GM06990 (cell line): ENCODE data around the gene DLEU7.

Experiments used
- DNase-seq: peaks from one replicate; pipeline ENCODE4 v3.0.0-alpha.2; 2011; ENCODE audit not compliant: insufficient read length; ENCODE audit errors: extremely low read depth
- H3K27me3 ChIP-seq: replicated peaks from 2 replicates; pipeline ENCODE4 v1.6.0; 2011; ENCODE audit warnings: low read length; ENCODE audit not compliant: control insufficient read depth, insufficient read depth
- H3K36me3 ChIP-seq: 2 replicates; pipeline ENCODE4 v1.5.1; 2011; ENCODE audit warnings: low read length; ENCODE audit not compliant: control insufficient read depth, insufficient read depth
- H3K4me3 ChIP-seq: replicated peaks from 2 replicates; pipeline ENCODE4 v1.5.1; 2011; ENCODE audit warnings: low read depth, mild to moderate bottlenecking, control low read depth, low read length
- CTCF ChIP-seq: IDR thresholded peaks from 2 replicates; pipeline ENCODE4 v1.5.1; 2011; ENCODE audit warnings: low read length, control low read depth, mild to moderate bottlenecking, inconsistent platforms; ENCODE audit not compliant: insufficient read depth, poor library complexity, severe bottlenecking

Gene DLEU7

DNA sequence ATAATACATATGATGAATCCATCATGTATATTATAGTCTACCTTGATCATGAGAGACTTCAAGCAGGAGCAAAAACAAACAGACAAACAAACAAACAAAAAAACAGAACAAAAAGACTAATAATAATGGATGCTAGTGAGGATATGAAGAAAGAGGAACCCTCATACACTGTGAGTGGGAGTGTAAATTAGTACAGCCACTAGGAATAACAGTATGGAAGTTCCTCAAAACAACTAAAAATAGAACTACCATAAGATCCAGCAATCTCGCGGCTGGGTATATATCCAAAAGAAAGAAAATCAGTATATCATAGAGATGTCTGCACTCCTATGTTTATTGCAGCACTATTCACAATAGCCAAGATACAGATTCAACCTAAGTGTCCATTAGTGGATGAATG lies 7.0 kb upstream of the DLEU7 start:
- H3K4me3 ChIP-seq = no peak overlapping the region
- H3K36me3 ChIP-seq = no peaks in the 10 kb centered on the region
- no peak for DNase-seq
- H3K27me3 ChIP-seq = no peaks in the 10 kb centered on the region; the same call in 1 of the 2 replicates
- TF ChIP-seq CTCF = no peak

- H3K4me3 ChIP-seq = no peak overlapping the region
- no peak for TF ChIP-seq CTCF
- DNase-seq = no peak
- H3K27me3 ChIP-seq = no peaks in the 10 kb centered on the region; the same call in 1 of the 2 replicates
- no peaks in the 10 kb centered on the region for H3K36me3 ChIP-seq
Measured at GRCh38 chr13:50847501-50847900, 4.0 kb upstream of the DLEU7 start.

DNA sequence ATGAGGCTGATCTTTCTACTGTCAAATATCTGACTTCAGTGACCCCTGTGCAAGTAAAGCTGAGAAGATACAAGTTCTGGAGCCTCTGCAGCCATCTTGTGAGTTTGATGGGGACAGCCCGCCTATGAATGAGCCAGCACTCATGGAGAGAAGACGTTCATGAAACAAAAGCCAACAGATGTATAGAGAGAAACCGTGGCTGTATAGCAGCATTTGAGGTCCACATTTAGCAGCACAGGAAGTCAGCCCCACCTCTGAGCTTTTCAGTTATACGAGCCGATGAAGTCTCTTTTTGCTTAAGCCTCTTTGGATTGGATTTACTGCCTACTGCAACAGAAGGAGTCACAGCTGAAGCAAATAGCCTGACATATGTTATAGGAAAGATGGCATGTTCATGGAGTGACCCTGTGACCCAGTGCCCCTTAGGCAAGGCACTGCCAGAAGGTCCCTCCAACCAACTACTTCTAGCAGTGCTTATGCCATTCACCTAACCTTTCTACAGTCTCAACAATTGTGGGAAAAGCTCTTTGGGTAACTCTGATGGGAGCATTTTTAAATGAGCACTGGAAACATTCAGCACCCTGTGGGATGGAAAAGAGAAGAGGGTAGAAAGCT lies 3.5 kb upstream of the DLEU7 start:
- no peak for TF ChIP-seq CTCF
- no peaks in the 10 kb centered on the region; the same call in 1 of the 2 replicates for H3K27me3 ChIP-seq
- DNase-seq = no peak
- H3K4me3 ChIP-seq = no peak overlapping the region
- H3K36me3 ChIP-seq = no peaks in the 10 kb centered on the region

DNA sequence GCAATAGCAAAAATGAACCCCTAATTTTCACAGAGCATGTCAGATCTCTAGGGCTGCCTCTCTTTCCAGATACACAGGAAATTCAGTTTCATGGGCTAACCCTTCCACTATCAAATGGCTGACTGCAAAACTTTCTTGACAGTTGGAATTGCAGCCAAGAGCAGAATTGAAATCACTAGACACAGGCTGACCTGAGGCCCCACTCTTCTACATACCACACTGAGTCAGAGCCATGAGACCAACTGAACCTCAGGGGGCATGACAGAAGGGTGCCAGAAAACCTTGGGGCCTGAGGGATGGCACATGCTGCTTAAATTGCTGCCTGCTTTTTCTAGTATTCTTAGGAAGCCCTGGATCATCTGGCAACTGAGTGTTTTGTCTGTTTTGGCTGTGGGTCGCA lies 1.7 kb upstream of the DLEU7 start:
- H3K27me3 ChIP-seq = no peaks in the 10 kb centered on the region
- DNase-seq = no peak
- no peak for TF ChIP-seq CTCF
- no peak overlapping the region for H3K4me3 ChIP-seq
- H3K36me3 ChIP-seq = no peaks in the 10 kb centered on the region

GRCh38 chr13:50844084-50844875 lies 788 bp upstream of the DLEU7 start:
- H3K27me3 ChIP-seq = no peaks in the 10 kb centered on the region
- H3K4me3 ChIP-seq = no peak overlapping the region
- TF ChIP-seq CTCF = no peak
- no peak for DNase-seq
- no peaks in the 10 kb centered on the region for H3K36me3 ChIP-seq
